GM12878 (cell line): Measurements from ENCODE around the gene KIF14. TPM values are rescaled to one million over a fixed set of nuclear protein-coding genes. Genes with fewer than 3 reads are reported as not detected.

Experiments used
- DPF2 ChIP-seq: fragments of 450-650 bp; IDR thresholded peaks from 2 replicates; pipeline ENCODE4 v1.6.1; 2017; ENCODE audit warnings: mild to moderate bottlenecking
- EED ChIP-seq: sonication (generic); IDR thresholded peaks from 2 replicates; pipeline ENCODE4 v1.6.1; 2016; ENCODE audit warnings: antibody characterized with exemption, low read depth
- FOXM1 ChIP-seq: IDR thresholded peaks from 2 replicates; pipeline ENCODE4 v1.6.1; 2012; ENCODE audit warnings: low read depth, mild to moderate bottlenecking, inconsistent platforms, low read length, moderate library complexity
- GATAD2B ChIP-seq: fragments of 450-650 bp; conservative IDR thresholded peaks from 2 replicates; pipeline ENCODE4 v1.6.1; 2017; ENCODE audit warnings: low read depth, mild to moderate bottlenecking, moderate library complexity
- HDGF ChIP-seq: fragments of 450-650 bp; IDR thresholded peaks from 2 replicates; pipeline ENCODE4 v1.6.1; 2016; ENCODE audit warnings: antibody characterized with exemption
- IKZF2 ChIP-seq, 2 experiments: fragments of 450-650 bp; IDR thresholded peaks; 2 replicates each; pipeline ENCODE4 v1.6.1; 2017; ENCODE audit warnings: mild to moderate bottlenecking in 2 of 2, moderate library complexity in 2 of 2
- JUND ChIP-seq: IDR thresholded peaks from 2 replicates; pipeline ENCODE4 v1.6.1; 2012; ENCODE audit warnings: low read depth, mild to moderate bottlenecking, low read length, improper control_type of control experiment, moderate library complexity
- NFXL1 ChIP-seq: fragments of 450-650 bp; IDR thresholded peaks from 2 replicates; pipeline ENCODE4 v1.6.1; 2017; ENCODE audit warnings: antibody characterized with exemption, mild to moderate bottlenecking, borderline replicate concordance
- NKRF ChIP-seq: fragments of 450-650 bp; conservative IDR thresholded peaks from 2 replicates; pipeline ENCODE4 v1.6.1; 2017; ENCODE audit warnings: mild to moderate bottlenecking, moderate library complexity
- NRF1 ChIP-seq: conservative IDR thresholded peaks from 2 replicates; pipeline ENCODE4 v1.6.1; 2011; ENCODE audit warnings: mild to moderate bottlenecking, low read depth, low read length, improper control_type of control experiment
- PKNOX1 ChIP-seq: fragments of 450-650 bp; IDR thresholded peaks from 2 replicates; pipeline ENCODE4 v1.6.1; 2016; ENCODE audit warnings: mild to moderate bottlenecking
- POLR2AphosphoS2 ChIP-seq: IDR thresholded peaks from 2 replicates; pipeline ENCODE4 v1.6.1; 2011; ENCODE audit warnings: low read depth, mild to moderate bottlenecking, low read length, improper control_type of control experiment, moderate library complexity
- RELA ChIP-seq: fragments of 450-650 bp; IDR thresholded peaks from 2 replicates; pipeline ENCODE4 v1.8.0; 2014; ENCODE audit warnings: borderline replicate concordance; ENCODE audit not compliant: partially characterized antibody
- RELB ChIP-seq: fragments of 450-650 bp; IDR thresholded peaks from 2 replicates; pipeline ENCODE4 v1.6.1; 2017; ENCODE audit warnings: low read depth, mild to moderate bottlenecking, moderate library complexity
- SIX5 ChIP-seq: IDR thresholded peaks from 2 replicates; pipeline ENCODE4 v1.6.1; 2011; ENCODE audit warnings: mild to moderate bottlenecking, low read depth, low read length, moderate library complexity; ENCODE audit not compliant: severe bottlenecking
- SPI1 ChIP-seq: IDR thresholded peaks from 2 replicates; pipeline ENCODE4 v1.6.1; 2011; ENCODE audit warnings: low read depth, mild to moderate bottlenecking, low read length, moderate library complexity, borderline replicate concordance; ENCODE audit not compliant: insufficient read depth
- TCF7 ChIP-seq: IDR thresholded peaks from 2 replicates; pipeline ENCODE4 v1.6.1; 2014; ENCODE audit warnings: antibody characterized with exemption, borderline replicate concordance
- YY1 ChIP-seq: IDR thresholded peaks from 2 replicates; pipeline ENCODE4 v1.6.1; 2011; ENCODE audit warnings: low read depth, mild to moderate bottlenecking, low read length
- ZNF207 ChIP-seq: fragments of 450-650 bp; IDR thresholded peaks from 2 replicates; pipeline ENCODE4 v1.6.1; 2014; ENCODE audit warnings: antibody characterized with exemption, mild to moderate bottlenecking, borderline replicate concordance
- ZNF24 ChIP-seq: fragments of 450-650 bp; IDR thresholded peaks from 2 replicates; pipeline ENCODE4 v1.6.1; 2017; ENCODE audit warnings: antibody characterized with exemption, mild to moderate bottlenecking
- ZNF384 ChIP-seq: IDR thresholded peaks from 2 replicates; pipeline ENCODE4 v1.6.1; 2012; ENCODE audit warnings: low read depth, mild to moderate bottlenecking, low read length, improper control_type of control experiment, borderline replicate concordance
- polyA plus RNA-seq, 11 experiments: library from polyadenylated mRNA; depleted of rRNA in 4 of 11; unstranded in 6 of 11; stranded (reverse) in 5 of 11; fragments of >200 nt; fragmentation: Nextera tagmentation in 4 of 11; fragmentation: Illumina TruSeq in 1 of 11; extraction: Ambion mirVana in 4 of 11; extraction: Trizol in 1 of 11; gene quantifications; 1 replicate in 1 of 11; 2 replicates in 10 of 11; pipeline versions ENCODE4 v1.2.1 to v1.2.3, GENCODE V29; 2011 to 2016; ENCODE audit warnings: inconsistent platforms in 2 of 11, missing spikeins in 2 of 11, low read depth in 1 of 11
- total RNA-seq, 4 experiments: library from RNA; depleted of rRNA in 3 of 4; stranded (reverse); fragments of >200 nt in 3 of 4; fragmentation: Illumina TruSeq in 1 of 4; extraction: Trizol in 1 of 4; gene quantifications; 2 replicates each; pipeline versions ENCODE4 v1.2.1 to v1.2.3, GENCODE V29; 2013 to 2021

Gene KIF14
- total and polyA plus RNA-seq, 10 of the 15 experiments (the other 5 are each of a cell fraction or from before 2014, with no cell fraction given), result 6.8 to 25.5 (median 14.4) TPM

GRCh38 chr1:200627575-200628222 lies 7.1 kb upstream of the KIF14 start (continued):
- TF ChIP-seq NRF1 (no peak), ZNF207 (peak; percentile 41; the same call in 1 of the 2 replicates), RELB (peak; percentile 57; the same call in 1 of the 2 replicates), RELA (peak; percentile 68), YY1 (no peak), JUND (no peak), GATAD2B (no peak; the same call in 1 of the 2 replicates), NKRF (0 out of 2 replicates have a peak, but pooled peaks have one; percentile 15), ZNF384 (no peak), SPI1 (peak; percentile 58; the same call in 1 of the 2 replicates), IKZF2 (IDR thresholded peaks at IDR 0.05) (peak; percentile 7 to 59; a peak in 2 of 4 replicates), FOXM1 (no peak; the same call in 1 of the 2 replicates), TCF7 (no peak), POLR2AphosphoS2 (no peak), PKNOX1 (0 out of 2 replicates have a peak, but pooled peaks have one; percentile 6), NFXL1 (no peak), EED (no peak), SIX5 (no peak), ZNF24 (no peak), DPF2 (no peak; the same call in none of the 2 replicates), HDGF (no peak)
